ENCODE measurements around the gene PGAM2. TPM values are rescaled to one million over a fixed set of nuclear protein-coding genes. Genes with fewer than 3 reads are reported as not detected.

PGAM2 gene
- total RNA-seq, 1 experiment from 2014 or later: 2.4 TPM

GRCh38 chr7:44066494-44067063, 1.2 kb upstream of the PGAM2 start:
- Mint-ChIP-seq H3K4me1 (peaks cover 32% of the 10 kb centered on the region), H3K36me3 (peaks cover under 1% of the 10 kb centered on the region; the same call in 1 of the 2 replicates), H3K27ac (no peak overlapping the region), H3K9me3 (no peaks in the 10 kb centered on the region), H3K27me3 (ENCODE audit: low read depth) (peaks cover 34% of the 10 kb centered on the region), H3K4me3 (no peak overlapping the region)
- ATAC-seq (no peak), DNase-seq (ENCODE audit: low spot score) (no peak)
- TF ChIP-seq TEAD1 (CRISPR knock-in tag; IDR thresholded peaks at IDR 0.05) (no peak), ESRRA (CRISPR knock-in tag; IDR thresholded peaks at IDR 0.05; ENCODE audit: borderline replicate concordance) (no peak), CREM (CRISPR knock-in tag; IDR thresholded peaks at IDR 0.05) (no peak), NFE2L1 (CRISPR knock-in tag; IDR thresholded peaks at IDR 0.05) (no peak), HMGXB4 (CRISPR knock-in tag; IDR thresholded peaks at IDR 0.05) (no peak), AFF4 (CRISPR knock-in tag; IDR thresholded peaks at IDR 0.05; ENCODE audit: borderline replicate concordance) (no peak), ZNF263 (CRISPR knock-in tag; IDR thresholded peaks at IDR 0.05; ENCODE audit: low read depth) (no peak), ZNF532 (CRISPR knock-in tag; IDR thresholded peaks at IDR 0.05; ENCODE audit: borderline replicate concordance) (no peak), MAX (CRISPR knock-in tag; IDR thresholded peaks at IDR 0.05) (no peak), NR2C2 (CRISPR knock-in tag; IDR thresholded peaks at IDR 0.05) (no peak), ARID4B (CRISPR knock-in tag; IDR thresholded peaks at IDR 0.05; ENCODE audit: borderline replicate concordance) (no peak), PRRX2 (CRISPR knock-in tag; IDR thresholded peaks at IDR 0.05) (no peak), ZNF671 (CRISPR knock-in tag; IDR thresholded peaks at IDR 0.05) (no peak), CTCF (IDR thresholded peaks at IDR 0.05) (no peak)
- CTCF ChIA-PET: interaction anchor here (0.9 to 2.6 kb wide), 8 partner anchors 35 to 498 kb away, joined by 3 to 8 read pairs (median 4); partner anchors contain the start of gene AEBP1
- POLR2A ChIA-PET: interaction anchor here (1.3 kb wide), 1 partner anchor 45 kb away, joined by 3 read pairs; no protein-coding TSS in a partner anchor

Measured in WTC11 (cell line).